GM19240 (cell line): ENCODE measurements around the gene PSMC6.
"Not testable (repeated sequence)": the region's sequence is repeated elsewhere in the genome, so short reads cannot be mapped to it uniquely, and the experiment has no call there.

Source experiments
- DNase-seq: peaks from one replicate; pipeline ENCODE4 v3.0.0; 2011; ENCODE audit warnings: low spot score; ENCODE audit not compliant: insufficient read length

The PSMC6 gene

GRCh38 chr14:52716155-52716554 is 9.2 kb downstream of the PSMC6 start:
- DNase-seq, result no peak

DNA sequence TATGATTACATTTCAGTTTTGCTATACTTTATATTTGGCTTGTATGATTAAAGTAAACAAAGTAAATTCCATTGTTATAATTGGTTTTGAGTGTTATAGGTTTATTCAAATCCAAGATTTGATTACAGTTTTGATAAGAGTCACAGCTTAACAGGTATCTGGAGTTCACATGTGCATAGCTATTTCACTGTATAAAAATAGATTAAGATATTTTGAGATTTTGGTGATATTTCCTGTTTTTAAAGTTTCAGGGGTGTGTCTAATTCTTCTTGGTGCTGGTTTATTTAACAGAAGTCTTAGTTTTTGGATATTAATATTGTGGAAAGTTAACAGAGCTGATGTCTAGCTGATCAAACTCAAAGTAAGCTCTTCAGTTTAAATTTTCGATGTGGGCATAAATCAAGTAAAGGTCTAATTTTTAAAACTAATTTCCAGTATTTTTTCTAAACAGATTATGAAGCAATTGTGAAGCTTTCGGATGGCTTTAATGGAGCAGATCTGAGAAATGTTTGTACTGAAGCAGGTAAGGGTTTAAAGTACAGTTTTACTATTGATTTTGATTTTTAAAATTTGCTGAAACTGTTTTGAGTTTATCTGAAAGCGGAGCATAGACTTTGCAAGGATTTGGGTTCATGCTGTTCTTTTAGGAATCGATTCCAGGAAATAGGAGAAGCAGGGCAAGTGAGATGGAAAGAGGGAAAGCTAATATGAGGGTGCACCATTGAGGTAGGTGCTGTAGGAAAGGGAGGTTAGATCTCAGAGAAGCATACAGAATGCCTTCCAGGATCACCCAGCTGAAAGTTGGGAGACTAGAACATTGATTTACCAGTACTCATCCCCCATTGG is 16.7 kb downstream of the PSMC6 start:
- DNase-seq, result no peak

- DNase-seq, result no peak
Measured at GRCh38 chr14:52724360-52724644, 17.3 kb downstream of the PSMC6 start.

- not testable (repeated sequence) for DNase-seq
Measured at GRCh38 chr14:52727509-52727908, 20.5 kb downstream of the PSMC6 start.

DNA sequence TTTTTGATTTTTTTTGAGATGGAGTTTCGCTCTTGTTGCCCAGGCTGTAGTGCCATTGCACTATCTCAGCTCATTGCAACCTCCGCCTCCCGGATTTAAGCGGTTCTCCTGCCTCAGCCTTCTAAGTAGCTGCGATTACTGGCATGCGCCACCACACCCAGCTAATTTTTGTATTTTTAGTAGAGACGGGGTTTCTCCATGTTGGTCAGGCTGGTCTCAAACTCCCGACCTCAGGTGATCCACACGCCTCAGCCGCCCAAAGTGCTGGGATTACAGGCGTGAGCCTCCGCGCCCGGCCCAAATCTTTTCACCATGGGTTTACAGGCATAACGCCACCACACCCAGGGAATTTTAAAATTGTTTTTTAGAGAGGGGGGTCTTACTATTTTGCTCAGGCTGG is 22.0 kb downstream of the PSMC6 start:
- not testable (repeated sequence) for DNase-seq

DNA sequence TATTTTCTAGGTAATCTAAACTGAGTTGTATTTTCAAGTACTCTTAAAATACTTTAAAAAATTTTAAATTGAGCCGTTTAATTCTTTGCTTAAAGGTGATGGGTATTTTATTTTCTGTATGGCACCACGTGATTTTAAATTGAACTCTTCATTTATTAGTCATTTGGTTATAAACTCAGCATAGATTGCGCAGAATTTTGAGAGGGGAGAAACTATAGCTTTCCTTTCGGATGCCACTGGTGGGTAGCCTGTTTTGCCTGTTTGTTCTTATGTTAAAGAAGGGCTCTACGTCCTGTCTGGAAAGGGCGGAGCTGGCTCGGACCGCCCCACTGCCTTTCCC is 22.6 kb downstream of the PSMC6 start:
- no peak for DNase-seq

- peak; percentile 20 for DNase-seq
Measured at GRCh38 chr14:52729925-52730708, 23.1 kb downstream of the PSMC6 start, which contains the start of gene STYX. TSS of gene STYX (plus strand) at chr14:52730166. CDS start at chr14:52730475, 309 bp downstream.

DNA sequence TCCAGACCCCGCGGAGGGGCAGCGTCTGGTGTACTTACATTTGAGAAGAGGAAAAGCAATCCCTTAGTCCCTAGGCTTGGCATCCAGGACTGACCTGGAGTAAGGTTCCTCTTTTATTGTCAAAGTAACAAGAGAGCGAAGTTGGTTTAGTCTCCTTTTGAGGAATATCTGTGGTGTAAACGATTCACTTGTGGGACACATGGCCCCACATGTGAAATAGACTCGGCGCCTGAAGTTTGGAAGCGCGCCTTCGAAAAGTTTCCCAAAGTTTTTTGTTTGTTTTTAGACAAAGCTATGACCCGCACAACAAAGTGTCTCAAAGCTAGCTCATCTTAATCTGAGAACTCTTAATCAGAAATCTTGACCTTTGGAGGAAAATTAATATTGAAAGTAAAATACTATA is 23.7 kb downstream of the PSMC6 start:
- DNase-seq, result no peak

- DNase-seq, result no peak
Measured at GRCh38 chr14:52733824-52734223, 26.8 kb downstream of the PSMC6 start.

- no peak for DNase-seq
Measured at GRCh38 chr14:52735921-52736489, 29.0 kb downstream of the PSMC6 start.

GRCh38 chr14:52738409-52738808 is 31.4 kb downstream of the PSMC6 start:
- no peak for DNase-seq

- no peak for DNase-seq
Measured at GRCh38 chr14:52740751-52741150, 33.8 kb downstream of the PSMC6 start.

- no peak for DNase-seq
Measured at GRCh38 chr14:52741865-52742264, 34.9 kb downstream of the PSMC6 start.

DNA sequence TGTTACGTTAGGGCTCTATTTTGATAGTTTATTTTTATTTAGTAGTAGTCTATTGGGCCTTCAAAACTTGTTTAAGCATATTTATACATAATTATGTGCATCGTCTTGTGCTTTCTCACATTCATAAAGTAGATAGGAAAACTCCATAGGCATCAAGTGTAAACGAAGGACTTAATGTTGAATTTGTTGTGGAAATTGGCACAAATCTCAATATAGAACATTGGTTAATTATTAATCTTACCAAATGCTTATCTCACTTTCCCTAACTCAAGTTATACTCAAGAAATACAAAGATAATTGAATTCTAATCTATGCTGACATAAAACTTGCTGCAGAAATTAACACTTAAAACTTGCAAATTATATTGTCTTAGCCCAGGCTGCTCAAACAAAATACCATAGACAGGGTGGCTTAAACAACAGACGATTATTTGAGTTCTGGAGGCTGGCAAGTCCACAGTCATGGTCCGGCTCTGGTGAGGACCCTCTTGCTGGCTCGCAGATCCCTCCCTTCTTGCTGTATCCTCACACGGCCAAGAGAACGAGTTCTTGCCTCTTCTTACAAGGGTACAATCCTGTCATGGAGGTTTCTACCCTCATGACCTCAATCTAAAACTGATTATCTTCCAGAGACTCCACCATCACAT is 41.8 kb downstream of the PSMC6 start:
- DNase-seq, result no peak

DNA sequence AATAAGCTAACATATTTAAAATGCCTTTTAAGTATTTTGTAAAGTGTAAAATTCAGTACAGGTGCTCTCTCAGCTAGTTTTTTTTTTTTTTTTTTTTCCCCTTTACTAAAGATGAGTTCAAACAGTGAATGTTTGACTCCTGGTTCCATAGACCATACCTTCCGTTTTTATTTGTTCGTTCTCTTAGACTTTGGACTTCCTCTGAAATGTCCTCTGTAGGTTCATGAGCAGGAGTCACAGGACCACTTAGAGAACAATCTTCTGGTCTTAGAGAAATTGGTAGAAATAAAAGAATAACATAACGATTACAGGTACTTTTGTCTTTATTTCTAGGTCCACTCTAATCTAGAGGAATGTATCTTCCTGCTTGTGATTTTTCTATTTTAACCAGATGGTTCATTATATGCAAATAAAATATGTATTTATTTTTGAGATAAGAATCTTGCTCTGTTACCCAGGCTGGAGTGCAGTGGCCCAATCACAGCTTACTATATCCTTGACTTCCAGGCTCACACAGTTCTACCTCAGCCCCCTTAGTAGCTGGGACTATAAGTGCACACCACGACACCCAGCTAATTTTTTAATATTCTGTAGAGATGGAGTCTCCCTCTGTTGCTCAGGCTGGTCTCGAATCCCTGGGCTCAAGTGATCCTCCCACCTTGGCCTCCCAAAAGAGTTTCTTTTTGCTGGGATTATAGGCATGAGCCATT is 48.8 kb downstream of the PSMC6 start:
- DNase-seq, result no peak

DNA sequence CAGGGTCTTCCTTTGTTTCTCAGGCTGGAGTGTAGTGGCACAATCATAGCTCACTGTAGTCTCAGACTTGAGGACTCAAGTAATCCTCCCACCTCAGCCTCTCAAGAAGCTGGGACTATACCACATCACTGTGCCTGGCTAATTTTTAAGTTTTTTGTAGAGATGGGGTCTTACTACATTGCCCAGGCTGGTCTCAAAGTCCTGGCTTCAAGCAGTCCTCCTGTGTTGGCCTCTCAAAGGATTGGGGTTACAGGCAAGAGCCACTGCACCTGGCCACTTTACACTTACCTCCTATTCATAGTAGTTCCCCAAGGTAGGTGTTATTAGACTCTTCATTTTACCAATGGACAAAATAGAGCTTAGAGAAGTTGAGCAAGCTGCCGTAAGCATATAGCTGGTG is 52.1 kb downstream of the PSMC6 start:
- no peak for DNase-seq

- not testable (repeated sequence) for DNase-seq
Measured at GRCh38 chr14:52762923-52763322, 55.9 kb downstream of the PSMC6 start.

DNA sequence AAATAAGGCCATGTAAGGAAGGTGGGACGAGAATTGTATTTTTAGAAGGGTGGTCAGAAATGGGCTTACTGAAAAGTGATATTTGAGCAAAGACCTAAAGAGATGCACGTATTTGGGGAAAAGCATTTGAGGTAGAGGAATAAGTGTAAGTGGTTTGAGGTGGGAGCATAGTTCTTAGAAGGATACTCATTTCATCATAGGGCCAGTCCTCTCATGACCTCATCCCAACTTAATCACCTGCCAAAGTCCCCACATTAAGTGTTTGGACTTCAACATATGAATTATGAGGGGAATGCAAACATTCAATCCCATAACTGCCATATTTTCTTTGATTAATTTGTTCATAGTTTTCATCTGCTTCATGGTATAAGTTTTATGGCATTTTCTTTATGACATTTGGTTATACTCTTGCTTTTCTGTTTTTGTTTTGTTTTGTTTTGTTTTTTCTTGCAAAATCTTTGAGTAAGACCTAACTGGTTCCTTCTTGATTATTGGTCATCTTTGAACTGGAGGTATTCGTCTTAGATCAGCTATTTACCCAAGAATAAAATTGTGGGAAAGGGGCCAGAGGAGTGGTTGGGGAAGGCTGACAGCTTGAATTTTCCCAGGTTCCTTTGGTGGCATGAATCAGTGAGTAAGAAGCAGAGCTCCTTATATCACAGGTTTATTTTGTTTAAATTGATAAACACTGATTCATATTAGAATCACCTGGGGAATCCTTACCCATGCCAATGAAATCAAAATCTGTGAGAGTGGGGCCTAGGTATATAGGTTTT is 60.2 kb downstream of the PSMC6 start:
- DNase-seq, result no peak

- DNase-seq, result no peak
Measured at GRCh38 chr14:52769887-52770286, 62.9 kb downstream of the PSMC6 start.

- DNase-seq, result no peak
Measured at GRCh38 chr14:52776816-52777215, 69.8 kb downstream of the PSMC6 start.
